ENCODE data around the gene C10orf67. TPM values are rescaled to one million over a fixed set of nuclear protein-coding genes. Genes with fewer than 3 reads are reported as not detected.
"Not testable (repeated sequence)": the region's sequence is repeated elsewhere in the genome, so short reads cannot be mapped to it uniquely, and the experiment has no call there.

Gene C10orf67
- total and polyA plus RNA-seq, 4 donors = 0.56 to 1.5 (median 0.87) TPM

DNA sequence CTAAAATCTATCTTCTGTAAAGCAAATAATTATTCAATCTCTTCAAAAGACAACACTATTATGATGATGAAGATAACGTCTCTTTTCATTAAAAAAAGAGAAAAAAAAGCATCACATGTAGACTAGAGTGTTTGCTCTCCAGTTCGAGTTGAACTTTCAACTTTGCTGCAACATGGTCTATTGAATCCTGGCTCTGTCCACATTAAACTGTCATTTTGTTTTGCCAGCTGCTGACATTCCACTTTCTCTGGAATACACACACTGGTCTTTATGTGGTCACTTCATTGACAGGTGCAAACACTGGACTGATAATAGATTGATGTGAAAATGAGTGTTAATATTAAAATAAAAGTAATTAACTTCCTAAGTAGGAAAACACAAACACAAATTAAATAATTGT lies 90.8 kb downstream of the C10orf67 start:
- H3K27me3 ChIP-seq (ENCODE audit: control insufficient read depth, insufficient read depth, low read length) = no peaks in the 10 kb centered on the region
- H3K4me1 ChIP-seq (ENCODE audit: control insufficient read depth, insufficient read depth, low read length) = no peaks in the 10 kb centered on the region
- no peak for DNase-seq (ENCODE audit: low read depth in 4 of 6, low spot score in 6 of 6)
- WGBS (ENCODE audit: insufficient coverage) = 40% methylated on average over 1 of the region's 2 CpGs
- H3K4me3 ChIP-seq (ENCODE audit: low read depth, low read length) = no peak overlapping the region
- H3K36me3 ChIP-seq (ENCODE audit: control insufficient read depth, insufficient read depth, low read length) = no peaks in the 10 kb centered on the region
- no peak overlapping the region for H3K27ac ChIP-seq (ENCODE audit: low read depth, low read length)
- no peaks in the 10 kb centered on the region for H3K9me3 ChIP-seq (ENCODE audit: control insufficient read depth, insufficient read depth, low read length)

DNA sequence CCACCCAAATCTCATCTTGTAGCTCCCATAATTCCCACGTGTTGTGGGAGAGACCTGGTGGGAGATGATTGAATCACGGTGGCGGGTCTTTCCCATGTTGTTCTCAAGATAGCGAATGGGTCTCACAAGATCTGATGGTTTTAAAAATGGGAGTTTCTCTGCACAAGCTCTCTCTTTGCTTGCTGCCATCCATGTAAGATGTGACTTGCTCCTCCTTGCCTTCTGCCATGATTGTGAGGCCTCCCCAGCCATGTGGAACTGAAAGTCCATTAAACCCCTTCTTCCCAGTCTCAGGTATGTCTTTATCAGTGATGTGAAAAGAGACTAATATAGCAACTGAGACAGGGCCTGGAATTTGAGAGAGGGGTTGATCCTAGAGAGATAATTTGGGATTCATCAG lies 91.7 kb downstream of the C10orf67 start:
- not testable (repeated sequence) for H3K4me1 ChIP-seq (ENCODE audit: control insufficient read depth, insufficient read depth, low read length); H3K27me3 ChIP-seq (ENCODE audit: control insufficient read depth, insufficient read depth, low read length); H3K36me3 ChIP-seq (ENCODE audit: control insufficient read depth, insufficient read depth, low read length); H3K27ac ChIP-seq (ENCODE audit: low read depth, low read length); DNase-seq (ENCODE audit: low read depth in 4 of 6, low spot score in 6 of 6); H3K9me3 ChIP-seq (ENCODE audit: control insufficient read depth, insufficient read depth, low read length); H3K4me3 ChIP-seq (ENCODE audit: low read depth, low read length)
- no CpG with 5 or more reads among the region's 4 CpGs for WGBS (ENCODE audit: insufficient coverage)

DNA sequence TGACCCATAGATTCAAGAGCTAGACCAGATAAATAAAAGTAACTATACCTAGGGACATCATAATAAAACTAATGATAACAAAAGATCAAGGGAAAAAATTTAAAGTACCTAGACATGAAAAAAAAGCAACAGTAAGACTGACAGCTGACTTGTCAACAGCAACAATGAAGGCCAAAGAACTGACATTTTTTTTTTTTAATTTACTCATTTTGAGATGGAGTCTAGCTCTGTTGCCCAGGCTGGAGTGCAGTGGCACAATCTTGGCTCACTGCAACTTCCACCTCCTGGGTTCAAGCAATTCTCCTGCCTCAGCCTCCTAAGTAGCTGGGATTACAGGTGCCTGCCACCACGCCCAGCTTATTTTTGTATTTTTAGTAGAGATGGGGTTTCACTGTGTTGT lies 102.8 kb downstream of the C10orf67 start:
- not testable (repeated sequence) for H3K4me1 ChIP-seq (ENCODE audit: control insufficient read depth, insufficient read depth, low read length); H3K36me3 ChIP-seq (ENCODE audit: control insufficient read depth, insufficient read depth, low read length); H3K4me3 ChIP-seq (ENCODE audit: low read depth, low read length); H3K9me3 ChIP-seq (ENCODE audit: control insufficient read depth, insufficient read depth, low read length); H3K27ac ChIP-seq (ENCODE audit: low read depth, low read length); DNase-seq (ENCODE audit: low read depth in 4 of 6, low spot score in 6 of 6); H3K27me3 ChIP-seq (ENCODE audit: control insufficient read depth, insufficient read depth, low read length)
- WGBS (ENCODE audit: insufficient coverage) = no CpG with 5 or more reads among the region's 1 CpG

DNA sequence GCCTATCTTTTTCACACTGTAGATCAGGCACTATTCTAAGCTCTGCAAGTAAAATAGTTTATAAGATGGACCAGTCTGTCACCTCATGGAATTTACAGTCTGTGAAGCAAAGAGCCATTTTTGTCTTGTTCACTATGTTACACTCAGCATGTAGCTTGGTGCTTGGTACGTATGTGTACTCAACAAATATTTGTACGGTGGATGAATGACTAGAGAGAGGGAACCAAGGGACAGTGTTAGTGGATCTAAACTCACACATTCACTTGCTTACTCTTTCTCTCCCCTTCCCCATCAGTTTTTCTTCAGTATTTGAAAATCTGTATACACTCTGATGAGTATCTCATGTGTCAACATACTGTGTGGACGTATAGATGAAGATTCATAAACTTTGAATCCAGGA lies 106.6 kb downstream of the C10orf67 start:
- Histone ChIP-seq H3K4me3 (ENCODE audit: low read depth, low read length) (no peak overlapping the region), H3K27ac (ENCODE audit: low read depth, low read length) (no peak overlapping the region), H3K9me3 (ENCODE audit: control insufficient read depth, insufficient read depth, low read length) (no peaks in the 10 kb centered on the region), H3K27me3 (ENCODE audit: control insufficient read depth, insufficient read depth, low read length) (no peaks in the 10 kb centered on the region), H3K4me1 (ENCODE audit: control insufficient read depth, insufficient read depth, low read length) (no peaks in the 10 kb centered on the region), H3K36me3 (ENCODE audit: control insufficient read depth, insufficient read depth, low read length) (no peaks in the 10 kb centered on the region)
- no peak for DNase-seq (ENCODE audit: low read depth in 4 of 6, low spot score in 6 of 6)
- 100% methylated on average over 1 of the region's 3 CpGs for WGBS (ENCODE audit: insufficient coverage)

DNA sequence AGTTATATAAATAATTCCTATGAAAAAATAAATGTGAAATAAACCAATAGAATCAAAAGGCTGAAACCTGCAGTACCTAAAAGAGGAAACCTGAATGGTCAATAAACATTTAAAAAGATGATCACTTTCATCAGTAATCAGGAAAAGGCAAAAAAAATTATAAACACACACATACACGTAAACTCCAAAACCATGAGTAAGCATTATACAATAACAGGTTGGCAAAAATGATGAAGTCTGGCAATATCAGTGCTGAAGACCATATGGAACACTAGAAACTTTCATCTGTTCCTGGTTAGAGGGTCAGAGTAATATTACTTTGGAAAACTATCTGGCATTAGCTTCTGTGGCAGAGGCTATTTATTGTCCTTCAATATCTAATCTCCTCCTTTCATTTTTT lies 114.0 kb downstream of the C10orf67 start:
- H3K27ac ChIP-seq (ENCODE audit: low read depth, low read length) = no peak overlapping the region
- no peaks in the 10 kb centered on the region for H3K4me1 ChIP-seq (ENCODE audit: control insufficient read depth, insufficient read depth, low read length)
- H3K4me3 ChIP-seq (ENCODE audit: low read depth, low read length) = no peak overlapping the region
- no peaks in the 10 kb centered on the region for H3K27me3 ChIP-seq (ENCODE audit: control insufficient read depth, insufficient read depth, low read length)
- no peak for DNase-seq (ENCODE audit: low read depth in 4 of 6, low spot score in 6 of 6)
- no CpG with 5 or more reads among the region's 1 CpG for WGBS (ENCODE audit: insufficient coverage)
- H3K9me3 ChIP-seq (ENCODE audit: control insufficient read depth, insufficient read depth, low read length) = no peaks in the 10 kb centered on the region
- H3K36me3 ChIP-seq (ENCODE audit: control insufficient read depth, insufficient read depth, low read length) = no peaks in the 10 kb centered on the region

DNA sequence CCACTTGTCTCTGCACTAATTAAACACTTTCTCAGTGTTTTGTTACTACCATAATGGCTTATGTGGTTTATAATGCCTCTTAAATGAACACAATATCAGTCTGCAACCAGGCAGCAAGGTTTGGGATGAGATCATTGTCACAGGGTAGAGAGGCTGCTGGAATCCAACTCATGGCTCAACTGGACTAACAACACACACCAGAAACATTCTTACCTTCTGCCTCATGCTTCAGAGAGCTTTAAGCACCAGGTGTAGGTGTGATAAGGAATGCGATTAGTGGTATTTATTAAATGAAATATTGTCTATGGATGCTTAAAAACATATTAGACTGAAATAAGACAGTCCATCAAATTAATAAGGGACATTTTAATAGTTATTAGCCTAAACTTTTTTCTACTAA lies 127.1 kb downstream of the C10orf67 start:
- Histone ChIP-seq H3K27me3 (ENCODE audit: control insufficient read depth, insufficient read depth, low read length) (no peaks in the 10 kb centered on the region), H3K4me1 (ENCODE audit: control insufficient read depth, insufficient read depth, low read length) (no peaks in the 10 kb centered on the region), H3K4me3 (ENCODE audit: low read depth, low read length) (no peak overlapping the region), H3K36me3 (ENCODE audit: control insufficient read depth, insufficient read depth, low read length) (no peaks in the 10 kb centered on the region), H3K9me3 (ENCODE audit: control insufficient read depth, insufficient read depth, low read length) (no peaks in the 10 kb centered on the region), H3K27ac (ENCODE audit: low read depth, low read length) (no peak overlapping the region)
- DNase-seq (ENCODE audit: low read depth in 4 of 6, low spot score in 6 of 6) = no peak
- no CpG with 5 or more reads among the region's 1 CpG for WGBS (ENCODE audit: insufficient coverage)

DNA sequence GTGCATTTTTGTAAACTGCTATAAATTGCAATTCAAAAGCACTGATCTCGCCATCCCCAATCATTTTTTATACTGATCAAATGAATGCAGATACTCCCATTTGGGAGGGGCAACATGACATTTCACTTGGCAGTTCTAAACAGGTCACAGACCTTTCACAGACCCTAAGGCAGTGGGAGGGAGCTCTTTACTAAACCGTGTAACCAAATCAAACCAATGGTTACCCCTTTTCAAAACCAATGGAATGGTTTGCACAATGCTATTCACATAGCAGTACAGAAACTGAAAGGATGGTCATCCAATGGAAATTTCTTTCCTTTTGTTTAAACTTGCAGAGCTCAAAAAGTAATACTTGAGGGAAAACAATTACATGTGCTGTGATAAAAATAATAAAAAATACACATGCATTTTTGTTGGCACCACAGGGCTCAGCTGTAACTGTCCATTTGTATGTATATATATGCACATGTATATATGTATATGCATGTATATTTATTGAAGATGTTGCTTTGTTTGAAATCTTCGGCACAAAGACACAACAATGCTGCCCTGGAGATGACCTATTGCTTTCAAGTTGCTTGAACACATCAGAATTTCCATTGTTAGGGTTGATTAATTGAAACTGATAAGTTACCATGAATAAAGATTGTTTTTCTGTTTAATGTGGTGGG lies 138.5 kb downstream of the C10orf67 start:
- H3K4me3 ChIP-seq (ENCODE audit: low read depth, low read length) = no peak overlapping the region
- WGBS (ENCODE audit: insufficient coverage) = no CpG with 5 or more reads among the region's 3 CpGs
- peaks cover 55% of the 10 kb centered on the region for H3K27me3 ChIP-seq (ENCODE audit: control insufficient read depth, insufficient read depth, low read length)
- H3K4me1 ChIP-seq (ENCODE audit: control insufficient read depth, insufficient read depth, low read length) = peaks cover 5% of the 10 kb centered on the region
- DNase-seq (ENCODE audit: low read depth in 4 of 6, low spot score in 6 of 6) = no peak
- no peak overlapping the region for H3K27ac ChIP-seq (ENCODE audit: low read depth, low read length)
- no peaks in the 10 kb centered on the region for H3K36me3 ChIP-seq (ENCODE audit: control insufficient read depth, insufficient read depth, low read length)
- H3K9me3 ChIP-seq (ENCODE audit: control insufficient read depth, insufficient read depth, low read length) = no peaks in the 10 kb centered on the region

DNA sequence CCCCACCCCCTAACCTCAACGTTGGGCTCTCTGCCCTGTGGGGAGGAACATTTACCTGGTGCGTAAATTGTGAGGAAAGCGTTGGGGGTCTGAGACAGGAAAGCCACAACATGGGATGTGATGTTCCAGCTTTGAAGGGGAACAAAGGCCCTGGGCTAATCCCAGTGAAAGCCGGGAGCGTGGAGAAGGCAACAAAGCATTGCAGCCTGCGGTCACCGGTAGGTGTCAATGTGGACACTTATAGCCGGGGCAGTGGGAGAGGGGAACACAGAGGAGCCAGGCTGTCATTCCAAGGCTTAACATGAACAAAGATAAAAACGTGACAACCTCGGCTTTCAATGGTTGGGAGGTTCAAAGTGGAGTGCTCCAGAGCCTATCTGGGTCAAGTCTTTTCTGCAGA lies 139.8 kb downstream of the C10orf67 start:
- 44% methylated on average over 8 of the region's 10 CpGs for WGBS (ENCODE audit: insufficient coverage)

DNA sequence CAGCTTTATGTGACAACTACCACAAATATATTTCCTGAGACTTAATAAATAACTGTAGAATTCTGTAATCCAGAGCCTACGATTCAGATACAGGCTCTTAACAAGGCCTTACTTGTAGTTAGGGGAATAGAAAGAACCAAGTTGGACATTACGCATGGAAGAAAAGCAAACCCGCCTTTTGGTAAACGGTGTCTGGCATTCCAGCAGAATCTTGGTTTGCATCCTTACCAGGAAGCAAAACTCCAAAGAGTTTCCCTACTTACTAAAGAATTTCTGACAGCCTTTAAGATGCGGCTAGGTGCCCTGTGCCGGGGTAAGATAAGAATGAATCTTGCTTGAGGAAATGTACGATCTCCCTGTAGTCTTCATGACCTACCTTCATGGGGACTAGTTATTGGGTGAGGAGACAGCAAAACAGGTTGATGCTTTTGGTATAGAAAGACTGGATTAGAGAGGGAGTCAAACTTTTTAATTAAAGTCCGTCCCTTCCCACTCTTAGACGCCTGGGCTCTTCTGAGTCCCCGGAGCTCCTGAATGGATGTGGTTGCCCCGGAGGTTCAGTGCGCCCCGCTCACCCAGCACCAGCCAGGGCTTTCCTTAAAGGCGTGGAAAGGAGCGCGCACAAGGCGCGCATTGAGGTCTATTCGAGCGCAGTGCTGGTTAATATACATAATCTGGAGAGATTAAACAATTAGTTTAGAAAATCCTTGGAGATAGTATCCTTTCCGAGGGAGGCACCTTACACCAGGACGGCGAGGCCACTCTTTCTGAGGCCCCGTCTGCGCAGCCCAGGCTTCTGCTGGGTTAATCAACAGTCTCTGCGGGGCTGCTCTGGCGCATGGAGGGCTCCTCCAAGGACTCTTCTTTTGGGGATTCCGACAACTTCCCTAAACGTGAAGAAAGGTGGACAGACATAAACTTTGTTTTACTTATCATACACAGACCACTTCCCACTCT lies 140.9 kb downstream of the C10orf67 start:
- H3K4me1 ChIP-seq (ENCODE audit: control insufficient read depth, insufficient read depth, low read length) = peaks cover 18% of the 10 kb centered on the region
- no peak for DNase-seq (ENCODE audit: low read depth in 4 of 6, low spot score in 6 of 6)
- 26% methylated on average over 19 of the region's 29 CpGs for WGBS (ENCODE audit: insufficient coverage)
- H3K36me3 ChIP-seq (ENCODE audit: control insufficient read depth, insufficient read depth, low read length) = no peaks in the 10 kb centered on the region
- H3K4me3 ChIP-seq (ENCODE audit: low read depth, low read length) = no peak overlapping the region
- H3K9me3 ChIP-seq (ENCODE audit: control insufficient read depth, insufficient read depth, low read length) = no peaks in the 10 kb centered on the region
- H3K27ac ChIP-seq (ENCODE audit: low read depth, low read length) = no peak overlapping the region
- H3K27me3 ChIP-seq (ENCODE audit: control insufficient read depth, insufficient read depth, low read length) = peaks cover 77% of the 10 kb centered on the region

More for the DNA sequence above, 139.8 kb downstream of the C10orf67 start:
- Histone ChIP-seq H3K9me3 (ENCODE audit: control insufficient read depth, insufficient read depth, low read length) (no peaks in the 10 kb centered on the region), H3K4me3 (ENCODE audit: low read depth, low read length) (no peak overlapping the region), H3K27me3 (ENCODE audit: control insufficient read depth, insufficient read depth, low read length) (peaks cover 68% of the 10 kb centered on the region), H3K27ac (ENCODE audit: low read depth, low read length) (no peak overlapping the region), H3K4me1 (ENCODE audit: control insufficient read depth, insufficient read depth, low read length) (peaks cover 7% of the 10 kb centered on the region), H3K36me3 (ENCODE audit: control insufficient read depth, insufficient read depth, low read length) (no peaks in the 10 kb centered on the region)
- DNase-seq (ENCODE audit: low read depth in 4 of 6, low spot score in 6 of 6) = no peak

DNA sequence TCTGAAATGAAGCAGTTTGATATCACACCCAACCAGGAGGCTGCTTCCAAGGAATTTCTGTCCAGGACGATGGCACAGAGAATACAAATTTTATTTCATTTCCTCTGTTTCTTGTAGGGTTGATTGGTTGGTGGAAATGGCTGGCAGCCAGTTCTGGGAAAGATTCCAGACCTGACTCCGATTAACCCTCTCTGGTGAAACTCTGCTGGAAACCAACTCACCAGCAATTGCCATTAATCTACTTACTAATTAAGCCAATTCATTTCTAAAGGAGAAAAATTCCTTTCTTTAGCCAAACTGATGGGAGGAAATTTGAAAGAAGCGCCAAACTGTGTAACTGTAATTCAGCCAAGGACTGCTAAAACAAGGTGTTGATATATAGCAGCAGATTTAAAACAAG lies 141.8 kb downstream of the C10orf67 start:
- H3K4me1 ChIP-seq (ENCODE audit: control insufficient read depth, insufficient read depth, low read length) = peaks cover 18% of the 10 kb centered on the region
- H3K9me3 ChIP-seq (ENCODE audit: control insufficient read depth, insufficient read depth, low read length) = no peaks in the 10 kb centered on the region
- peak in 2 of 6 donors; percentile 75 to 89 for DNase-seq (ENCODE audit: low read depth in 4 of 6, low spot score in 6 of 6)
- H3K27me3 ChIP-seq (ENCODE audit: control insufficient read depth, insufficient read depth, low read length) = peaks cover 82% of the 10 kb centered on the region
- WGBS (ENCODE audit: insufficient coverage) = no CpG with 5 or more reads among the region's 3 CpGs
- no peak overlapping the region for H3K27ac ChIP-seq (ENCODE audit: low read depth, low read length)
- no peak overlapping the region for H3K4me3 ChIP-seq (ENCODE audit: low read depth, low read length)
- no peaks in the 10 kb centered on the region for H3K36me3 ChIP-seq (ENCODE audit: control insufficient read depth, insufficient read depth, low read length)
